Bronchial epithelial cell (primary cell): ENCODE measurements around the gene CHI3L2. TPM values are rescaled to one million over a fixed set of nuclear protein-coding genes. Genes with fewer than 3 reads are reported as not detected.

Experiments
- DNase-seq: peaks from one replicate; pipeline ENCODE4 v3.0.0-alpha.2; 2010; ENCODE audit warnings: low read depth
- FAIRE-seq: peaks from 2 replicates; lab custom pipeline; 2011; peaks lifted over from hg19 to GRCh38; lab: Jason Lieb, UNC
- H3K27me3 ChIP-seq: 2 replicates; pipeline ENCODE4 v1.5.1; 2011; ENCODE audit warnings: low read length; ENCODE audit not compliant: control insufficient read depth, insufficient read depth
- H3K36me3 ChIP-seq: 2 replicates; pipeline ENCODE4 v1.5.1; 2011; ENCODE audit warnings: low read length; ENCODE audit not compliant: control insufficient read depth, insufficient read depth
- H3K4me3 ChIP-seq: 2 replicates; pipeline ENCODE4 v1.5.1; 2011; ENCODE audit warnings: mild to moderate bottlenecking, low read depth, low read length, control low read depth
- CTCF ChIP-seq: IDR thresholded peaks from 2 replicates; pipeline ENCODE4 v1.5.1; 2011; ENCODE audit warnings: mild to moderate bottlenecking, moderate library complexity, low read length, control low read depth, inconsistent platforms; ENCODE audit not compliant: insufficient read depth, severe bottlenecking
- total RNA-seq: library from RNA; depleted of rRNA; stranded (reverse); fragments of >200 nt; gene quantifications from 2 replicates; pipeline ENCODE4 v1.2.1, GENCODE V29; 2014

Gene CHI3L2
- total RNA-seq, 1 donor from 2014 or later: not detected

GRCh38 chr1:111242805-111243523 lies 15.5 kb downstream of the CHI3L2 start:
- FAIRE-seq (no peak), DNase-seq (no peak)
- H3K36me3 ChIP-seq: no peaks in the 10 kb centered on the region
- H3K4me3 ChIP-seq: no peak overlapping the region
- H3K27me3 ChIP-seq: no peaks in the 10 kb centered on the region
- no peak for TF ChIP-seq CTCF

- FAIRE-seq (no peak), DNase-seq (no peak)
- Histone ChIP-seq H3K4me3 (no peak overlapping the region), H3K36me3 (no peaks in the 10 kb centered on the region), H3K27me3 (peaks cover 4% of the 10 kb centered on the region)
- no peak for TF ChIP-seq CTCF
These were observed 19.8 kb downstream of the CHI3L2 start for GRCh38 chr1:111247125-111247838.

GRCh38 chr1:111249960-111250359 lies 22.4 kb downstream of the CHI3L2 start:
- Histone ChIP-seq H3K27me3 (peaks cover 4% of the 10 kb centered on the region), H3K36me3 (no peaks in the 10 kb centered on the region), H3K4me3 (no peak overlapping the region)
- no peak for FAIRE-seq
- no peak for TF ChIP-seq CTCF
- no peak for DNase-seq

GRCh38 chr1:111251570-111251969 lies 24.1 kb downstream of the CHI3L2 start:
- DNase-seq (no peak), FAIRE-seq (no peak)
- TF ChIP-seq CTCF: no peak
- no peak overlapping the region for H3K4me3 ChIP-seq
- H3K36me3 ChIP-seq: no peaks in the 10 kb centered on the region
- H3K27me3 ChIP-seq: peaks cover 4% of the 10 kb centered on the region

DNA sequence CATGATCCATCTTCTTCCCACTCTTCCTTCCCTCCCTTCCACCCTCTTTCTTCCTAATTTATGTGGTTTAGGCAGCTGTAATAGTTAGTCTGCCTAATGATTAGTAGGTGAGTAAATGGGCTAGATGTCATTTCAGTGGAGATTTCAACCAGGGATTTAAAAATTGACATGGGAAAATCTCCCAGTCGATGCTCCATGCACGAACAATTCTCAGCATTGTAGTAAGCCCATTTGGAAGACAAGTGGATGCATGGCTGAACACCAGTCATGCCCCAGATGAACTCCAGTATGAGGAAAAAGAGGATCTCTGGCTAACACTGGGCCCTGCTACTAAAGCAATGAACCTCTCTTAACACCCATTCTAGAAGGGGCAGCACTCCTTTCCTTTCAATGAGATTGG lies 25.3 kb downstream of the CHI3L2 start:
- Histone ChIP-seq H3K36me3 (no peaks in the 10 kb centered on the region), H3K4me3 (no peak overlapping the region), H3K27me3 (peaks cover 4% of the 10 kb centered on the region)
- DNase-seq (no peak), FAIRE-seq (no peak)
- no peak for TF ChIP-seq CTCF
